H9 (cell line): ENCODE results near the gene SNRNP48. TPM values are rescaled to one million over a fixed set of nuclear protein-coding genes. Genes with fewer than 3 reads are reported as not detected.
A peak's percentile ranks its signal among the peaks of the same experiment; 100 is the strongest.

Experiments used
- DNase-seq: peaks from one replicate; pipeline ENCODE4 v3.0.0-alpha.2; 2017
- H2AFZ ChIP-seq: one replicate; pipeline ENCODE4 v1.6.1; 2013; ENCODE audit warnings: mild to moderate bottlenecking, low read length, control low read depth, moderate library complexity
- H2AK5ac ChIP-seq: 2 replicates; pipeline ENCODE4 v1.6.1; 2013; ENCODE audit warnings: low read length, control low read depth, mixed read lengths; ENCODE audit not compliant: insufficient read length
- H2BK120ac ChIP-seq: one replicate; pipeline ENCODE4 v1.6.1; 2013; ENCODE audit warnings: low read depth, mild to moderate bottlenecking, low read length, control low read depth, inconsistent platforms; ENCODE audit not compliant: poor library complexity, severe bottlenecking
- H2BK12ac ChIP-seq: 2 replicates; pipeline ENCODE4 v1.6.1; 2013; ENCODE audit warnings: low read length, control low read depth, mixed read lengths, low read depth; ENCODE audit not compliant: insufficient read length
- H2BK15ac ChIP-seq: 2 replicates; pipeline ENCODE4 v1.6.1; 2013; ENCODE audit warnings: low read depth, low read length, control low read depth
- H2BK20ac ChIP-seq: one replicate; pipeline ENCODE4 v1.6.1; 2013; ENCODE audit warnings: low read depth, mild to moderate bottlenecking, low read length, control low read depth, inconsistent platforms; ENCODE audit not compliant: poor library complexity, severe bottlenecking
- H2BK5ac ChIP-seq: 2 replicates; pipeline ENCODE4 v1.6.1; 2013; ENCODE audit warnings: low read length, control low read depth, mixed read lengths; ENCODE audit not compliant: insufficient read length
- H3K14ac ChIP-seq: 2 replicates; pipeline ENCODE4 v1.6.1; 2013; ENCODE audit warnings: low read length, control low read depth; ENCODE audit not compliant: insufficient read depth
- H3K18ac ChIP-seq: 2 replicates; pipeline ENCODE4 v1.6.1; 2013; ENCODE audit warnings: low read depth, mild to moderate bottlenecking, mixed read lengths, low read length, control low read depth; ENCODE audit not compliant: insufficient read length
- H3K23ac ChIP-seq: 2 replicates; pipeline ENCODE4 v1.6.1; 2013; ENCODE audit warnings: low read length, control low read depth, mixed read lengths, low read depth; ENCODE audit not compliant: insufficient read length
- H3K23me2 ChIP-seq: 2 replicates; pipeline ENCODE4 v1.6.1; 2013; ENCODE audit warnings: low read depth, mild to moderate bottlenecking, mixed read lengths, low read length, control low read depth; ENCODE audit not compliant: insufficient read length, poor library complexity, severe bottlenecking
- H3K27ac ChIP-seq: 2 replicates; pipeline ENCODE4 v1.5.1; 2013; ENCODE audit warnings: low read length, control low read depth, mixed read lengths, low read depth; ENCODE audit not compliant: insufficient read length
- H3K27me3 ChIP-seq: 2 replicates; pipeline ENCODE4 v1.6.1; 2013; ENCODE audit warnings: low read length, control low read depth, inconsistent platforms; ENCODE audit not compliant: insufficient read depth
- H3K4ac ChIP-seq: 2 replicates; pipeline ENCODE4 v1.6.1; 2013; ENCODE audit warnings: low read depth, mild to moderate bottlenecking, control low read depth, inconsistent platforms, low read length, moderate library complexity
- H3K4me1 ChIP-seq: 2 replicates; pipeline ENCODE4 v1.6.1; 2013; ENCODE audit warnings: low read length, control low read depth, inconsistent platforms; ENCODE audit not compliant: insufficient read depth
- H3K4me2 ChIP-seq: 2 replicates; pipeline ENCODE4 v1.6.1; 2013; ENCODE audit warnings: low read length, control low read depth, mixed read lengths; ENCODE audit not compliant: insufficient read length, insufficient read depth
- H3K56ac ChIP-seq: 2 replicates; pipeline ENCODE4 v1.6.1; 2013; ENCODE audit warnings: low read depth, mild to moderate bottlenecking, mixed read lengths, low read length, control low read depth; ENCODE audit not compliant: insufficient read length
- H3K79me1 ChIP-seq: 2 replicates; pipeline ENCODE4 v1.6.1; 2013; ENCODE audit warnings: low read depth, mild to moderate bottlenecking, moderate library complexity, low read length, control low read depth, inconsistent platforms; ENCODE audit not compliant: insufficient read depth, poor library complexity, severe bottlenecking
- H3K79me2 ChIP-seq: 2 replicates; pipeline ENCODE4 v1.6.1; 2013; ENCODE audit warnings: low read length, control low read depth, inconsistent platforms; ENCODE audit not compliant: insufficient read depth
- H3K9ac ChIP-seq: 2 replicates; pipeline ENCODE4 v1.6.1; 2013; ENCODE audit warnings: low read length, control low read depth, mixed read lengths; ENCODE audit not compliant: insufficient read length; ENCODE audit errors: extremely low read depth
- H3K9me3 ChIP-seq: one replicate; pipeline ENCODE4 v1.6.1; 2013; ENCODE audit warnings: low read depth, low read length, inconsistent platforms; ENCODE audit not compliant: control insufficient read depth
- H3T11ph ChIP-seq: one replicate; pipeline ENCODE4 v1.6.1; 2013; ENCODE audit warnings: mild to moderate bottlenecking, low read length, control low read depth, inconsistent platforms
- H4K20me1 ChIP-seq: one replicate; pipeline ENCODE4 v1.6.1; 2013; ENCODE audit not compliant: control insufficient read depth, insufficient read length, insufficient read depth
- H4K5ac ChIP-seq: 2 replicates; pipeline ENCODE4 v1.6.1; 2013; ENCODE audit warnings: low read depth, mild to moderate bottlenecking, mixed read lengths, low read length, control low read depth; ENCODE audit not compliant: insufficient read length
- H4K8ac ChIP-seq: replicated peaks from 2 replicates; pipeline ENCODE4 v1.6.1; 2013; ENCODE audit warnings: low read length, control low read depth, mixed read lengths, low read depth; ENCODE audit not compliant: insufficient read length
- H4K91ac ChIP-seq: 2 replicates; pipeline ENCODE4 v1.6.1; 2013; ENCODE audit warnings: low read depth, mild to moderate bottlenecking, moderate library complexity, mixed read lengths, low read length, control low read depth; ENCODE audit not compliant: insufficient read length
- H3K27ac Mint-ChIP-seq, 3 experiments: 2 replicates in 2 of 3; 3 replicates in 1 of 3; pipeline ENCODE4 v1.8.0; 2020 to 2021; ENCODE audit warnings: mixed read lengths in 3 of 3, mild to moderate bottlenecking in 1 of 3, moderate library complexity in 1 of 3
- H3K27me3 Mint-ChIP-seq: 2 replicates; pipeline ENCODE4 v1.8.0; 2021; ENCODE audit warnings: low read depth, mild to moderate bottlenecking, moderate library complexity, mixed read lengths
- H3K36me3 Mint-ChIP-seq, 3 experiments: 2 replicates in 2 of 3; 3 replicates in 1 of 3; pipeline ENCODE4 v1.8.0; 2020 to 2021; ENCODE audit warnings: low read depth in 3 of 3, mixed read lengths in 3 of 3; ENCODE audit not compliant: insufficient read depth in 1 of 3
- H3K4me1 Mint-ChIP-seq, 2 experiments: 2 replicates each; pipeline ENCODE4 v1.8.0; 2020; ENCODE audit warnings: mixed read lengths in 2 of 2
- H3K4me3 Mint-ChIP-seq, 2 experiments: 2 replicates in 1 of 2; 3 replicates in 1 of 2; pipeline ENCODE4 v1.8.0; 2020 to 2021; ENCODE audit warnings: mild to moderate bottlenecking in 2 of 2, mixed read lengths in 2 of 2, moderate library complexity in 1 of 2
- H3K9me3 Mint-ChIP-seq, 2 experiments: 2 replicates in 1 of 2; 3 replicates in 1 of 2; pipeline ENCODE4 v1.8.0; 2020; ENCODE audit warnings: mild to moderate bottlenecking in 2 of 2, mixed read lengths in 2 of 2, moderate library complexity in 1 of 2
- WGBS: extraction: QIAGEN DNeasy Blood & Tissue Kit; methylation state at CpG from one replicate; pipeline ENCODE4 v1.1.7; 2013; ENCODE audit warnings: missing lambda C conversion rate, low lambda C conversion rate, mixed read lengths; ENCODE audit not compliant: insufficient read length; ENCODE audit errors: extremely low coverage; 5-methylcytosine and 5-hydroxymethylcytosine counted together
- total RNA-seq: library from RNA; stranded (reverse); gene quantifications from 2 replicates; pipeline ENCODE4 v1.2.1, GENCODE V29; 2021
- TF ChIP-seq, protein P1 (sequence below): fragments of 200-600 bp; sonication (generic); conservative IDR thresholded peaks from 3 replicates; pipeline ENCODE4 v1.8.0; 2021; ENCODE audit warnings: antibody characterized with exemption, mild to moderate bottlenecking

Gene SNRNP48
- total RNA-seq, 1 experiment from 2014 or later: 16.9 TPM

DNA sequence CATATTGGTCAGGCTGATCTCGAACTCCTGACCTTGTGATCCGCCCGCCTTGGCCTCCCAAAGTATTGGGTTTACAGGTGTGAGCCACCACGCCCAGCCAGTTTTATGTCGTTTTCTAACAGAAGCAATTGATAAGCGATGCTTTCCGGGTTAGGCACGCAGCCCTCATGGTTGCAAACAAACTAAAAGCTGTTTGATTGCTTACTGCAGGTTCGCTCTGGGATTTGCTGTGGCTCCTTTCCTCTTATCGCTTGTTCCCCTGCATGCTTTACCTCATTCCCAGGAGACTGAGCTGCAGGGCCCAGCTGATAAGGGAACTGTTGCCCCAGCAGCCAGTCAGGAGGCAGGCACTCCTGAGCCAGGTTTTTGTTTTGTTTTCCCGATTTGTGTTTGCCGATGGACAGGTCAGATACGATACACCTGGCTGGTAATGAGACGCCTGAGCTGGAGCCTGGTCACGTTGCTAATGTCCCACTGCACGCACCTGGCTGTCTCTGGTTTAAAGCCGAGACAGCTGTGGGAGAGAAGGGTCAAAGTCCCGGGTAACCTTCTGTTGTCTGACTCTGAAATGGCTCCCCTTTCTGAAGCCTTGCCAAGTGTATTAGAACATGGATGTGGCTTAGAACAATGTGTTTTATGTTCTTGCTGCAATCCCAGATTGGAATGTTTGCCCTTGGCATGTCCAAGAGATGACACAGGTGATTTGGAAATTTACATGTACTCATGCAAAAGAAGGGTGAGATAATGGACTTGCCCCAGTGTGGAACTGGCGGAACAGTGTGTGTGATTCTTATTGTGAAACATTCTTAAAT is 28.6 kb upstream of the SNRNP48 start:
- Histone ChIP-seq H3K4me2 (no peak overlapping the region), H3K9me3 (no peaks in the 10 kb centered on the region), H3K4ac (no peak overlapping the region), H3K27ac (no peak overlapping the region), H2BK15ac (no peak overlapping the region), H3K23me2 (no peaks in the 10 kb centered on the region), H3K14ac (no peak overlapping the region), H2AFZ (no peak overlapping the region), H4K20me1 (no peaks in the 10 kb centered on the region), H3K79me2 (no peaks in the 10 kb centered on the region), H3K56ac (no peak overlapping the region), H3K18ac (no peak overlapping the region), H3K79me1 (no peaks in the 10 kb centered on the region), H2BK12ac (no peak overlapping the region), H3K4me1 (no peaks in the 10 kb centered on the region), H4K91ac (no peak overlapping the region), H4K5ac (no peak overlapping the region), H3T11ph (no peak overlapping the region), H4K8ac (no peak overlapping the region), H2BK120ac (no peak overlapping the region), H2BK20ac (no peak overlapping the region), H3K23ac (no peak overlapping the region), H2AK5ac (no peak overlapping the region), H3K9ac (no peak overlapping the region), H3K27me3 (no peaks in the 10 kb centered on the region), H2BK5ac (no peak overlapping the region)
- Mint-ChIP-seq H3K27ac (peak overlapping the region in 1 of 3 experiments; percentile 80; a peak in 1 of 7 replicates), H3K27me3 (no peaks in the 10 kb centered on the region), H3K4me3 (no peak overlapping the region), H3K9me3 (no peaks in the 10 kb centered on the region), H3K4me1 (0 out of 4 replicates have a peak, but pooled peaks cover 0 to 4% of the 10 kb centered on the region in 2 experiments), H3K36me3 (peaks cover 19 to 67% (median 60%) of the 10 kb centered on the region in 3 experiments)
- TF ChIP-seq, protein P1, sequence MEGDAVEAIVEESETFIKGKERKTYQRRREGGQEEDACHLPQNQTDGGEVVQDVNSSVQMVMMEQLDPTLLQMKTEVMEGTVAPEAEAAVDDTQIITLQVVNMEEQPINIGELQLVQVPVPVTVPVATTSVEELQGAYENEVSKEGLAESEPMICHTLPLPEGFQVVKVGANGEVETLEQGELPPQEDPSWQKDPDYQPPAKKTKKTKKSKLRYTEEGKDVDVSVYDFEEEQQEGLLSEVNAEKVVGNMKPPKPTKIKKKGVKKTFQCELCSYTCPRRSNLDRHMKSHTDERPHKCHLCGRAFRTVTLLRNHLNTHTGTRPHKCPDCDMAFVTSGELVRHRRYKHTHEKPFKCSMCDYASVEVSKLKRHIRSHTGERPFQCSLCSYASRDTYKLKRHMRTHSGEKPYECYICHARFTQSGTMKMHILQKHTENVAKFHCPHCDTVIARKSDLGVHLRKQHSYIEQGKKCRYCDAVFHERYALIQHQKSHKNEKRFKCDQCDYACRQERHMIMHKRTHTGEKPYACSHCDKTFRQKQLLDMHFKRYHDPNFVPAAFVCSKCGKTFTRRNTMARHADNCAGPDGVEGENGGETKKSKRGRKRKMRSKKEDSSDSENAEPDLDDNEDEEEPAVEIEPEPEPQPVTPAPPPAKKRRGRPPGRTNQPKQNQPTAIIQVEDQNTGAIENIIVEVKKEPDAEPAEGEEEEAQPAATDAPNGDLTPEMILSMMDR: no peak
- WGBS: no CpG with 5 or more reads among the region's 19 CpGs
- DNase-seq: no peak
